Neural crest cell (in vitro differentiated cells): ENCODE measurements around the gene XPO5. TPM values are rescaled to one million over a fixed set of nuclear protein-coding genes. Genes with fewer than 3 reads are reported as not detected.
"Not testable (repeated sequence)": the region's sequence is repeated elsewhere in the genome, so short reads cannot be mapped to it uniquely, and the experiment has no call there.

Experiments
- DNase-seq: peaks from one replicate; pipeline ENCODE4 v3.0.0; 2021; ENCODE audit warnings: low read depth, mixed read lengths, low spot score
- H3K27ac Mint-ChIP-seq: one replicate; pipeline ENCODE4 v1.8.0; 2021; ENCODE audit warnings: mild to moderate bottlenecking, mixed read lengths; ENCODE audit not compliant: unreplicated experiment
- H3K27me3 Mint-ChIP-seq: 2 replicates; pipeline ENCODE4 v1.8.0; 2021; ENCODE audit warnings: low read depth, mild to moderate bottlenecking, mixed read lengths
- H3K36me3 Mint-ChIP-seq: 2 replicates; pipeline ENCODE4 v1.8.0; 2021; ENCODE audit warnings: low read depth, mild to moderate bottlenecking, mixed read lengths
- H3K4me1 Mint-ChIP-seq: 2 replicates; pipeline ENCODE4 v1.8.0; 2021; ENCODE audit warnings: mixed read lengths
- H3K4me3 Mint-ChIP-seq: one replicate; pipeline ENCODE4 v1.8.0; 2021; ENCODE audit warnings: mild to moderate bottlenecking, mixed read lengths
- H3K9me3 Mint-ChIP-seq: 2 replicates; pipeline ENCODE4 v1.8.0; 2021; ENCODE audit warnings: mixed read lengths
- total RNA-seq: library from RNA; stranded (reverse); gene quantifications from 2 replicates; pipeline ENCODE4 v1.2.1, GENCODE V29; 2021
- TF ChIP-seq, protein P1 (sequence below): fragments of 200-600 bp; sonication (generic); conservative IDR thresholded peaks from 2 replicates; pipeline ENCODE4 v1.5.0; 2021; ENCODE audit warnings: antibody characterized with exemption, mild to moderate bottlenecking

The XPO5 gene
- total RNA-seq, 1 donor from 2014 or later: 105 TPM

DNA sequence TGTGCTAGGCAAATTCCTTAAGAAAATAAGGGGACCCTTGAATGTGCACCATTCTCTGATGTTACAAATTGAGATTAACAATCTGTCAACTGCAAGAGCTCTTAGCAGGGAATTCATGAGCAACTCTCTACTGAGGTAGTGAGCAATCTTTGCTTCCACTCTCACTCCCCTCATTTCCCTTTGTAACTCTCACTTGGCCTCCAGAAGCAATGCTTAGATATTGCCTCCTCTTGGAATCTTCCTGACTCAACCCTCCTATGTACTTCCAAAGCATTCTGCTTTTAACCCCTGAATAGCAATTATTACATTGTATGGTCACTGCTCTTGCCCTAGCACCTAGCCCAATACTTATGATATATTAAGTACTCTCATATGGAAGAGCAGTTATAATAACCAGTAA is 16.5 kb downstream of the XPO5 start:
- TF ChIP-seq, protein P1, sequence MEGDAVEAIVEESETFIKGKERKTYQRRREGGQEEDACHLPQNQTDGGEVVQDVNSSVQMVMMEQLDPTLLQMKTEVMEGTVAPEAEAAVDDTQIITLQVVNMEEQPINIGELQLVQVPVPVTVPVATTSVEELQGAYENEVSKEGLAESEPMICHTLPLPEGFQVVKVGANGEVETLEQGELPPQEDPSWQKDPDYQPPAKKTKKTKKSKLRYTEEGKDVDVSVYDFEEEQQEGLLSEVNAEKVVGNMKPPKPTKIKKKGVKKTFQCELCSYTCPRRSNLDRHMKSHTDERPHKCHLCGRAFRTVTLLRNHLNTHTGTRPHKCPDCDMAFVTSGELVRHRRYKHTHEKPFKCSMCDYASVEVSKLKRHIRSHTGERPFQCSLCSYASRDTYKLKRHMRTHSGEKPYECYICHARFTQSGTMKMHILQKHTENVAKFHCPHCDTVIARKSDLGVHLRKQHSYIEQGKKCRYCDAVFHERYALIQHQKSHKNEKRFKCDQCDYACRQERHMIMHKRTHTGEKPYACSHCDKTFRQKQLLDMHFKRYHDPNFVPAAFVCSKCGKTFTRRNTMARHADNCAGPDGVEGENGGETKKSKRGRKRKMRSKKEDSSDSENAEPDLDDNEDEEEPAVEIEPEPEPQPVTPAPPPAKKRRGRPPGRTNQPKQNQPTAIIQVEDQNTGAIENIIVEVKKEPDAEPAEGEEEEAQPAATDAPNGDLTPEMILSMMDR: no peak
- Mint-ChIP-seq H3K27ac (no peak overlapping the region), H3K27me3 (no peaks in the 10 kb centered on the region), H3K9me3 (no peaks in the 10 kb centered on the region), H3K36me3 (peaks cover 4% of the 10 kb centered on the region), H3K4me1 (no peaks in the 10 kb centered on the region), H3K4me3 (no peak overlapping the region)
- no peak for DNase-seq

DNA sequence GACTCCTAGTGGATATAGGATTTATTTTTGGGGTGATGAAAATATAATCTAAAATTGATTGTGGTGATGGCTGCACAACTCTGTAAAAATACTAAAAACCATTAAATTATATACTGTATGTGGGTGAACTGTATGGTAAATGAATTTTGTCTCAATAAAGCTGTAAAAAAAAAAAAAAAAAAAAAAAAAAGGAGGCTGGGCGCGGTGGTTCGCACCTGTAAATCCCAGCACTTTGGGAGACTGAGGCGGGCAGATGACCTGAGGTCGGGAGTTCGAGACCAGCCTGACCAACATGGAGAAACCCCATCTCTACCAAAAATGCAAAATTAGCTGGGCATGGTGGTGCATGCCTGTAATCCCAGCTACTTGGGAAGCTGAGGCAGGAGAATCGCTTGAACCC is 18.2 kb downstream of the XPO5 start:
- not testable (repeated sequence) for H3K4me3 Mint-ChIP-seq, H3K4me1 Mint-ChIP-seq, H3K9me3 Mint-ChIP-seq, H3K27me3 Mint-ChIP-seq, H3K27ac Mint-ChIP-seq, H3K36me3 Mint-ChIP-seq, DNase-seq

DNA sequence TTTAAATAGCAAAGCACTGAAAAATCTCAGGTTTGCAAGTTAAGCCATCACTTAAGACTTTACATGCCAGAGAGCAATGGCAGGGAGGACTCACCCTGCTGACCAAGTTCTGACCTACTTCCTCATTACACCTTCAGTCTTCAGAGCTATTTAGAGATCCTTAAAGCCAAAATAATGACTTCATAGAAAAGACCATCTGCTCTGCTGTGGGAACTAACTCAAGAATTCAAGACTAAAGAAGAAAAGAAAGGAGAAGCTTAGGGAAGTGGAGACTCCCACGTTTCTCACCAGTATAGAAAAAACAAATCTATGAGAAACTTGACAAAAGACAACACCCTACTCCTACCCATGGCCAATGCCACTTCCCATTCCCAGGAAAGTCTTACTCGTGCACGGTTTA is 28.6 kb downstream of the XPO5 start:
- H3K4me3 Mint-ChIP-seq: no peak overlapping the region
- no peak for DNase-seq
- no peak overlapping the region for H3K27ac Mint-ChIP-seq

DNA sequence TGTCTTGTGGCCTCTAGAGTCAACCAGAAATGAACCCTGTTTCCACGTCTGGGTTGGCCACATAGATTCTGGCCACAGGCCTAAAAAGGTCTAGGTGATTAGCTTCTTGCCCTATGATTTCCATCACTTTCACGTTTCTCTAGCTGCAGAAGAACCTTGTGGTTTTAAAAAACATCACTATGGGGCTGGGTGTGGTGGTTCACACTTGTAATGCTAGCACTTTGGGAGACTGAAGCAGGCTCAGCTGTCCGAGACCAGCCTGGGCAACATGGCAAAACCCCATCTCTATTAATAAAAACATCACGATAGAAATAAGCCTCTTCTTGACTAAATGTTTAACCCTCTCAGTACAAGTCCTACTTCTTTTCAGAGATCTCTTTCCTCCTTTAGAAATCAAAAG is 31.4 kb downstream of the XPO5 start:
- H3K9me3 Mint-ChIP-seq: no peaks in the 10 kb centered on the region
- no peak for DNase-seq
- H3K4me1 Mint-ChIP-seq: no peaks in the 10 kb centered on the region
- H3K36me3 Mint-ChIP-seq: peaks cover 16% of the 10 kb centered on the region
- H3K27ac Mint-ChIP-seq: no peak overlapping the region
- no peak overlapping the region for H3K4me3 Mint-ChIP-seq
- TF ChIP-seq, protein P1: no peak
- no peaks in the 10 kb centered on the region for H3K27me3 Mint-ChIP-seq

More for the DNA sequence above, 28.6 kb downstream of the XPO5 start:
- TF ChIP-seq, protein P1: no peak
- H3K4me1 Mint-ChIP-seq: no peaks in the 10 kb centered on the region
- H3K36me3 Mint-ChIP-seq: peaks cover 11% of the 10 kb centered on the region
- H3K9me3 Mint-ChIP-seq: no peaks in the 10 kb centered on the region
- no peaks in the 10 kb centered on the region for H3K27me3 Mint-ChIP-seq

DNA sequence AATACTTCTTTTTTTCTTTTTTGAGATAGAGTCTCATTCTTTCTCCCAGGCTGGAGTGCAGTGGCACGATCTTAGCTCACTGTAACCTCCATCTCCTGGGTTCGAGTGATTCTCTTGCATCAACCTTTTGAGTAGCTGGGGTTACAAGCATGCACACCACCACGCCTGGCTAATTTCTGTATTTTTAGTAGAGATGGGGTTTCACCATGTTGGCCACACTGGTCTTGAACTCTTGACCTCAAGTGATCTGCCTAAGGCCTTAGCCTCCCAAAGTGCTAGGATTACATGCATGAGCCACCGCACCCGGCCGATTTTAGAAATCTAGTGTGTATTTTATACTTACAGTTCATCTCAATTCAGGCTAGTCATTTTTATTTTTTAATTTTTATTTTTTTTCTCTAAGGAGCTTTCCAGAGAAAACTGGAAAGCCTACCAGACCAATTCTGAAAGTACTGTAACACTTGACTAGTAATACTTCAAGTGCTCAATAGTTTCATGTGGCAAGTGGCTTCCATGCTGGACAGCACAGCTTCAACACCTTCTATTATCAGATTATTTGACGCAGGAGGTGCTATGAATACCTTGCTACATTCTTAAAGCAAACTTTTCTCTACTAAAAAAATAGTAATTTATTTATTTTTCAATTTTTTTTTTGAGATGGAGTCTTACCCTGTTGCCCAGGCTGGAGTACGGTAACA is 33.9 kb downstream of the XPO5 start:
- Mint-ChIP-seq H3K4me1 (no peaks in the 10 kb centered on the region), H3K9me3 (no peaks in the 10 kb centered on the region), H3K27ac (no peak overlapping the region), H3K36me3 (peaks cover 20% of the 10 kb centered on the region), H3K4me3 (no peak overlapping the region), H3K27me3 (no peaks in the 10 kb centered on the region)
- TF ChIP-seq, protein P1: no peak
- DNase-seq: no peak

DNA sequence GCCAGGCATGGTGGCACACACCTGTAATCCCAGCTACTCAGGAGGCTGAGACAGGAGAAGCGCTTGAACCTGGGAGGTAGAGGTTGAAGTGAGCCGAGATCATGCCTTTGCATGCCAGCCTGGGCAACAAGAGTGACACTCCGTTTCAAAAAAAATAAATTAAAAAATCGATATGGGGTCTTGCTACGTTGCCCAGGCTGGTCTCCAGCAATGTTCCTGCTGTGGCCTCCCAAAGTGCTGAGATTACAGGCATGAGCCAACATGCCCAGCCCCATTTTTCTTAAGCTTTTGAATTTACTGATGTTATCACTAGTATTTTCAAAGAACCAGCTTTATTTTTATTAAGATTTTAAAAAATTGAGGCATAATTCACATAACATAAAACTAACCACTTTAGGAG is 35.3 kb downstream of the XPO5 start:
- peaks cover 19% of the 10 kb centered on the region for H3K36me3 Mint-ChIP-seq
- H3K27me3 Mint-ChIP-seq: no peaks in the 10 kb centered on the region
- no peak overlapping the region for H3K27ac Mint-ChIP-seq
- no peaks in the 10 kb centered on the region for H3K4me1 Mint-ChIP-seq
- H3K4me3 Mint-ChIP-seq: no peak overlapping the region
- TF ChIP-seq, protein P1: no peak
- DNase-seq: no peak
- no peaks in the 10 kb centered on the region for H3K9me3 Mint-ChIP-seq

DNA sequence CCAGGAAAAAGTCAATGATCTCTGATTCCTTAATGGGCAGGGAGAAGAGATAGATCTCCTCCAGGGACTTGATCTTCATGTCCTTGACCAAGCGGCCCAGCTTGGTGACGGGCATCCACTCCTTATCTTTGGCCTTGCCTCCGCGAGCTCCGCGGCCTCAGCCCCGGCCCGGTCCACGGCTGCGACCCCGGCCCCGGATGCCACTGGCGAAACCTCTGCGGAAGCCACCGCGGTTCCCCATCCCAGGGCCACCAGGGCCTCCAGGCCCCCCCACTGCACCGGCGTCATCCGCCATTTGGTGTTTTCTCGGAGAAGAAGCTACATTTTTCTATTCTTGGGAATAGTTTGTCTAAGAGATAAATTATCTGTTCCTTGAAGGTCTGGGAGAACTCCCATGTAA is 36.4 kb downstream of the XPO5 start:
- DNase-seq, H3K27me3 Mint-ChIP-seq, H3K9me3 Mint-ChIP-seq, H3K4me1 Mint-ChIP-seq, H3K4me3 Mint-ChIP-seq, H3K27ac Mint-ChIP-seq: not testable (repeated sequence)
- H3K36me3 Mint-ChIP-seq: peaks cover 19% of the 10 kb centered on the region

DNA sequence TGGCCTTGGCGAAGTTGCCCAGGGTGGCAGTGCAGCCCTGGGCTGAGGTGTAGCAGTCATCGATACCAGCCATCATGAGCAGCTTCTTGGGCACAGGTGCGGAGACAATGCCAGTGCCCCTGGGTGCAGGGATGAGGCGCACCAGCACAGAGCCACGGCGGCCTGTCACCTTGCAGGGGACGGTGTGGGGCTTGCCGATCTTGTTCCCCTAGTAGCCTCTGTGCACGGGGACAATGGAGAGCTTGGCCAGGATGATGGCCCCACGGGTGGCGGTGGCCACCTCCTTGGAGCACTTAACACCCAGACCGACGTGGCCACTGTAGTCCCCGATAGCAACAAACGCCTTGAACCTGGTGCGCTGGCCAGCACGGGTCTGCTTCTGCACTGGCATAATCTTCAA is 36.9 kb downstream of the XPO5 start:
- not testable (repeated sequence) for H3K27me3 Mint-ChIP-seq, DNase-seq, H3K27ac Mint-ChIP-seq, H3K4me3 Mint-ChIP-seq, H3K4me1 Mint-ChIP-seq, H3K9me3 Mint-ChIP-seq
- H3K36me3 Mint-ChIP-seq: peaks cover 18% of the 10 kb centered on the region
